Erythroblast (primary cell): ENCODE results near the gene TBL1Y.

ENCODE experiments used
- GATA1 ChIP-seq: IDR thresholded peaks from 2 replicates; pipeline ENCODE4 v1.6.1; 2011; ENCODE audit warnings: low read depth, mild to moderate bottlenecking, control low read depth, low read length, moderate library complexity
- POLR2A ChIP-seq: IDR thresholded peaks from 2 replicates; pipeline ENCODE4 v1.6.1; 2011; ENCODE audit warnings: mild to moderate bottlenecking, low read length

GRCh38 chrY:6949947-6950346 lies 39.5 kb downstream of the TBL1Y start:
- TF ChIP-seq POLR2A (no peak), GATA1 (no peak)
